ENCODE measurements around the gene PSAP. TPM values are rescaled to one million over a fixed set of nuclear protein-coding genes. Genes with fewer than 3 reads are reported as not detected.

The PSAP gene
- total RNA-seq, 2 experiments from 2014 or later: 191 to 206 TPM

DNA sequence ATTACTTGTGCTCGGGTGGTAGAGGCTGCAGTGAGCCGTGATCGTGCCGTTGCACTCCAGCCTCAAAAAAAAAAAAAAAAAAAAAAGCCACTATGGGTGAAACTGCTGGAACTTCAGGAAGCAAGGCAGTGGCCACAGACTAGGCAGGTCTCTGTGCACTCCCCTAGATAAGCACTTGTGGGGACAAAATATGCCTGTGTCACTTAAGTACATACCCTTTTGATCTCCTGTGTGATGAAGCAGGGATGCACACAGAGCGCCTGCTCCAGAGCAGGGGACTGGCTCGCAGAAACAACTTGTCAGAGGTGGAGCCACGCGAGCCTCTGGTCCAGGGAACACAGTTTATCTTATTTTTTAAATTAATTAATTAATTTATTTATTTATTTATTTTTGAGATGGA lies 42.9 kb upstream of the PSAP start:
- Mint-ChIP-seq H3K4me1 (ENCODE audit: low read depth) (peaks cover 21% of the 10 kb centered on the region), H3K27me3 (no peaks in the 10 kb centered on the region), H3K27ac (no peak overlapping the region), H3K4me3 (no peak overlapping the region), H3K9me3 (no peaks in the 10 kb centered on the region), H3K36me3 (ENCODE audit: low read depth) (no peaks in the 10 kb centered on the region)
- POLR2A ChIA-PET: no interaction called here
- H3K27me3 ChIP-seq (ENCODE audit: control insufficient read depth in 1 of 2, insufficient read depth in 2 of 2, low read length in 2 of 2): no peaks in the 10 kb centered on the region
- H3K9me3 ChIP-seq (ENCODE audit: control insufficient read depth in 1 of 2, insufficient read depth in 1 of 2, low read length in 2 of 2): peaks cover 0 to 4% of the 10 kb centered on the region in 2 experiments
- peaks cover 14% of the 10 kb centered on the region for H3K4me1 ChIP-seq (ENCODE audit: insufficient read depth, low read length)
- CTCF ChIA-PET: no interaction called here
- intact Hi-C loops (cut with DNase I, micrococcal nuclease): loop anchor here in 1 of 2 experiments (5.0 kb wide), 1 partner anchor 42 kb away; the partner anchor contains the start of gene PSAP
- no peak overlapping the region for H3K27ac ChIP-seq (ENCODE audit: low read depth in 1 of 2, low read length in 2 of 2)
- H3K36me3 ChIP-seq (ENCODE audit: insufficient read depth, low read length): no peaks in the 10 kb centered on the region
- no peak for DNase-seq
- no peak for ATAC-seq (ENCODE audit: poor library complexity)
- TF ChIP-seq, protein P1, sequence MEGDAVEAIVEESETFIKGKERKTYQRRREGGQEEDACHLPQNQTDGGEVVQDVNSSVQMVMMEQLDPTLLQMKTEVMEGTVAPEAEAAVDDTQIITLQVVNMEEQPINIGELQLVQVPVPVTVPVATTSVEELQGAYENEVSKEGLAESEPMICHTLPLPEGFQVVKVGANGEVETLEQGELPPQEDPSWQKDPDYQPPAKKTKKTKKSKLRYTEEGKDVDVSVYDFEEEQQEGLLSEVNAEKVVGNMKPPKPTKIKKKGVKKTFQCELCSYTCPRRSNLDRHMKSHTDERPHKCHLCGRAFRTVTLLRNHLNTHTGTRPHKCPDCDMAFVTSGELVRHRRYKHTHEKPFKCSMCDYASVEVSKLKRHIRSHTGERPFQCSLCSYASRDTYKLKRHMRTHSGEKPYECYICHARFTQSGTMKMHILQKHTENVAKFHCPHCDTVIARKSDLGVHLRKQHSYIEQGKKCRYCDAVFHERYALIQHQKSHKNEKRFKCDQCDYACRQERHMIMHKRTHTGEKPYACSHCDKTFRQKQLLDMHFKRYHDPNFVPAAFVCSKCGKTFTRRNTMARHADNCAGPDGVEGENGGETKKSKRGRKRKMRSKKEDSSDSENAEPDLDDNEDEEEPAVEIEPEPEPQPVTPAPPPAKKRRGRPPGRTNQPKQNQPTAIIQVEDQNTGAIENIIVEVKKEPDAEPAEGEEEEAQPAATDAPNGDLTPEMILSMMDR (IDR thresholded peaks at IDR 0.05): no peak
- no peak overlapping the region for H3K4me3 ChIP-seq (ENCODE audit: low read length)

DNA sequence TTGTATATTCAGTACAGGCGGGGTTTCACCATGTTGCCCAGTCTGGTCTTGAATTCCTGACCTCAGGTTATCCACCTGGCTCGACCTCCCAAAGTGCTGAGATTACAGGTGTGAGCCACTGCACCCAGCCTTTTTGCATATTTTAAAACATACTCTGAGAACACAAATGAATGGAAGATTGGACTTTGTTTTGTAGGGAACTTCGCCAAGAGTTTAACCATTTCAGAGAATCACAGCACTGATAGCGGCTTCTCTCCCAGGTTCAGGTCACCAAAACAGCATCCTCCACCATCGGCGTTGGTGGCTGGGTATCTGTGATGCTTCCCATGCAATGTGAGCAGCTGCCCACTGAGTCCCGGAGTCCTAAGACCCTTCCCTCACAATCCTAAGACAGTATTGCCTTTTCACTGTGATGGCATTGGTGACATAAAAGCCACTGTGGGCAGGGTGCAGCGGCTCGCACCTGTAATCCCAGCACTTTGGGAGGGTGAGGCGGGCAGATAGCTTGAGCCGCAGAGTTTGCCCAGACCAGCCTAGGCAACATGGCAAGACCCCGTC lies 42.3 kb upstream of the PSAP start:
- POLR2A ChIA-PET: no interaction called here
- no peaks in the 10 kb centered on the region for H3K36me3 Mint-ChIP-seq (ENCODE audit: low read depth)
- Histone ChIP-seq H3K4me1 (ENCODE audit: insufficient read depth, low read length) (peaks cover 18% of the 10 kb centered on the region), H3K4me3 (ENCODE audit: low read length) (no peak overlapping the region), H3K27ac (ENCODE audit: low read depth in 1 of 2, low read length in 2 of 2) (no peak overlapping the region), H3K36me3 (ENCODE audit: insufficient read depth, low read length) (no peaks in the 10 kb centered on the region), H3K9me3 (ENCODE audit: control insufficient read depth in 1 of 2, insufficient read depth in 1 of 2, low read length in 2 of 2) (peaks cover 0 to 3% of the 10 kb centered on the region in 2 experiments), H3K27me3 (ENCODE audit: control insufficient read depth in 1 of 2, insufficient read depth in 2 of 2, low read length in 2 of 2) (no peaks in the 10 kb centered on the region)
- TF ChIP-seq, protein P1 (IDR thresholded peaks at IDR 0.05): no peak
- no peak for DNase-seq
- H3K27me3 Mint-ChIP-seq: no peaks in the 10 kb centered on the region
- no peak for ATAC-seq (ENCODE audit: poor library complexity)
- no peak overlapping the region for H3K27ac Mint-ChIP-seq
- H3K9me3 Mint-ChIP-seq: no peaks in the 10 kb centered on the region
- no peak overlapping the region for H3K4me3 Mint-ChIP-seq
- peaks cover 26% of the 10 kb centered on the region for H3K4me1 Mint-ChIP-seq (ENCODE audit: low read depth)
- intact Hi-C loops (cut with DNase I, micrococcal nuclease): loop anchor here in 1 of 2 experiments (5.0 kb wide), 1 partner anchor 41 kb away; the partner anchor contains the start of gene PSAP
- CTCF ChIA-PET: no interaction called here

DNA sequence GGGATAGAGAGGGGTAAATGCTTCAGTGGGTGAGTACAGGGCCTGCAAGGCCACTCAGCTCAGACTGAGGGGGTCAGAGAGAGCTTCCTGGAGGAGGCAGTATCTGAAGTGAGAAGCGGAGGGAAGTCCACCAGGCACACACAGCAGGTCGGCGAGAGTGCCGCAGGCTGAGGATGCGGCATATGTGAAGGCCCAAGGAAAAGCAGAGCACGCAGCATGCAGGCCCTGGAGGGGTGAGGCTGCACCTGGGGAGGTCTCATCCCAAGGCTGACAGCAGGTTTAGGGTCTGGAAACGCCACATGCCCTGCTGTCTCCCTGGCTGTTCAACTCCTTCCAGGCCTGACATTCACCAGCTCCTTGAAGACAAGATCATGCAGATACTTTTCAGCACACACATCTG lies 40.4 kb upstream of the PSAP start:
- Mint-ChIP-seq H3K4me1 (ENCODE audit: low read depth) (peaks cover 11% of the 10 kb centered on the region), H3K9me3 (no peaks in the 10 kb centered on the region), H3K27ac (no peak overlapping the region), H3K4me3 (no peak overlapping the region), H3K36me3 (ENCODE audit: low read depth) (no peaks in the 10 kb centered on the region), H3K27me3 (no peaks in the 10 kb centered on the region)
- Histone ChIP-seq H3K27me3 (ENCODE audit: control insufficient read depth in 1 of 2, insufficient read depth in 2 of 2, low read length in 2 of 2) (peaks cover 0 to 2% of the 10 kb centered on the region in 2 experiments), H3K27ac (ENCODE audit: low read depth in 1 of 2, low read length in 2 of 2) (no peak overlapping the region), H3K9me3 (ENCODE audit: control insufficient read depth in 1 of 2, insufficient read depth in 1 of 2, low read length in 2 of 2) (no peaks in the 10 kb centered on the region), H3K4me3 (ENCODE audit: low read length) (no peak overlapping the region), H3K36me3 (ENCODE audit: insufficient read depth, low read length) (no peaks in the 10 kb centered on the region), H3K4me1 (ENCODE audit: insufficient read depth, low read length) (peaks cover 15% of the 10 kb centered on the region)
- ATAC-seq (ENCODE audit: poor library complexity) (no peak), DNase-seq (no peak)
- CTCF ChIA-PET: no interaction called here
- POLR2A ChIA-PET: no interaction called here
- intact Hi-C loops (cut with DNase I, micrococcal nuclease): loop anchor here in 1 of 2 experiments (5.0 kb wide), 1 partner anchor 39 kb away; the partner anchor contains the start of gene PSAP
- TF ChIP-seq, protein P1 (IDR thresholded peaks at IDR 0.05): no peak

Measured in CD4-positive, alpha-beta T cell (primary cell).